HepG2 (cell line): ENCODE data around the gene SYTL1. TPM values are rescaled to one million over a fixed set of nuclear protein-coding genes. Genes with fewer than 3 reads are reported as not detected.
A peak's percentile ranks its signal among the peaks of the same experiment; 100 is the strongest.

Source experiments
- GFI1 ChIP-seq: sonication (generic); formaldehyde crosslinking; IDR thresholded peaks from 2 replicates; pipeline ENCODE4 v1.5.0; 2020; ENCODE audit warnings: missing genetic modification reagents, mild to moderate bottlenecking, borderline replicate concordance
- KAT7 ChIP-seq: IDR thresholded peaks from 2 replicates; pipeline ENCODE4 v1.6.1; 2018; ENCODE audit warnings: borderline replicate concordance, missing compliant biosample characterization
- KDM3A ChIP-seq: IDR thresholded peaks from 2 replicates; pipeline ENCODE4 v1.6.1; 2018; ENCODE audit warnings: low read depth, missing compliant biosample characterization
- POLR2G ChIP-seq: fragments of 200-400 bp; formaldehyde crosslinking; IDR thresholded peaks from 2 replicates; pipeline ENCODE4 v1.6.1; 2018; ENCODE audit warnings: mild to moderate bottlenecking, low read depth, low read length, moderate library complexity
- RXRA ChIP-seq: sonication (generic); formaldehyde crosslinking; IDR thresholded peaks from 2 replicates; pipeline ENCODE4 v1.5.1; 2020; ENCODE audit warnings: missing genetic modification reagents
- SAP130 ChIP-seq: IDR thresholded peaks from 2 replicates; pipeline ENCODE4 v1.6.1; 2016; ENCODE audit warnings: low read depth
- TFDP1 ChIP-seq: IDR thresholded peaks from 2 replicates; pipeline ENCODE4 v1.6.1; 2016; ENCODE audit warnings: missing compliant biosample characterization, missing genetic modification reagents, borderline replicate concordance
- ZBTB38 ChIP-seq: sonication (generic); formaldehyde crosslinking; IDR thresholded peaks from 2 replicates; pipeline ENCODE4 v1.5.1; 2020; ENCODE audit warnings: mild to moderate bottlenecking, missing genetic modification reagents
- ZBTB40 ChIP-seq, 2 experiments: fragments of 450-650 bp in 1 of 2; sonication (generic) in 1 of 2; formaldehyde crosslinking in 1 of 2; IDR thresholded peaks; 2 replicates each; pipeline versions ENCODE4 v1.6.1 to v1.8.0; 2016 to 2022; ENCODE audit warnings: antibody characterized with exemption in 1 of 2, mild to moderate bottlenecking in 1 of 2, missing genetic modification reagents in 1 of 2
- ZNF839 ChIP-seq: sonication (generic); formaldehyde crosslinking; IDR thresholded peaks from 2 replicates; pipeline ENCODE4 v1.4.0; 2020; ENCODE audit warnings: missing genetic modification reagents, mild to moderate bottlenecking, borderline replicate concordance
- polyA plus RNA-seq, 8 experiments: library from polyadenylated mRNA; depleted of rRNA in 3 of 8; stranded (reverse) in 7 of 8; unstranded in 1 of 8; fragments of >200 nt; fragmentation: Illumina TruSeq in 4 of 8; extraction: Trizol in 4 of 8; gene quantifications; 2 replicates each; pipeline versions ENCODE4 v1.2.1 to v1.2.3, GENCODE V29; 2011 to 2016; ENCODE audit warnings: low read depth in 4 of 8, missing spikeins in 1 of 8, mixed read lengths in 1 of 8; ENCODE audit not compliant: insufficient read depth in 1 of 8
- total RNA-seq, 5 experiments: library from RNA; depleted of rRNA; stranded (reverse); fragments of >200 nt; fragmentation: Illumina TruSeq; extraction: Trizol; gene quantifications; 2 replicates each; pipeline ENCODE4 v1.2.3, GENCODE V29; 2016; ENCODE audit warnings: low read depth in 1 of 5
- TF ChIP-seq, protein P1 (sequence below): sonication (generic); formaldehyde crosslinking; IDR thresholded peaks from 2 replicates; pipeline ENCODE4 v1.4.0; 2020; ENCODE audit warnings: mild to moderate bottlenecking, missing genetic modification reagents
- TF ChIP-seq, protein P2 (sequence below): sonication (generic); formaldehyde crosslinking; IDR thresholded peaks from 2 replicates; pipeline ENCODE4 v1.4.0; 2020; ENCODE audit warnings: missing genetic modification reagents

Gene SYTL1
- total and polyA plus RNA-seq, 2 of the 13 experiments (the other 11 are each of a cell fraction or from before 2014, with no cell fraction given) = 11.1 to 17.8 TPM

GRCh38 chr1:27366411-27367159, 24.8 kb downstream of the SYTL1 start, which contains the start of gene MAP3K6 (continued):
- TF ChIP-seq ZBTB40 (IDR thresholded peaks at IDR 0.05) = no peak
- no peak for TF ChIP-seq ZBTB40 (CRISPR knock-in tag; IDR thresholded peaks at IDR 0.05)
- TF ChIP-seq KAT7 (CRISPR knock-in tag) = no peak
- TF ChIP-seq GFI1 = peak; percentile 53; the same call in 1 of the 2 replicates
- TF ChIP-seq SAP130 = peak; percentile 54; the same call in 1 of the 2 replicates
- 0 out of 2 replicates have a peak, but pooled peaks have one; percentile 17 for TF ChIP-seq POLR2G
- peak; percentile 58; the same call in 1 of the 2 replicates for TF ChIP-seq TFDP1 (CRISPR knock-in tag)
- 0 out of 2 replicates have a peak, but pooled peaks have one; percentile 53 for TF ChIP-seq RXRA (CRISPR knock-in tag)
- 0 out of 2 replicates have a peak, but pooled peaks have one; percentile 20 for TF ChIP-seq KDM3A (CRISPR knock-in tag)
- TF ChIP-seq, protein P1, sequence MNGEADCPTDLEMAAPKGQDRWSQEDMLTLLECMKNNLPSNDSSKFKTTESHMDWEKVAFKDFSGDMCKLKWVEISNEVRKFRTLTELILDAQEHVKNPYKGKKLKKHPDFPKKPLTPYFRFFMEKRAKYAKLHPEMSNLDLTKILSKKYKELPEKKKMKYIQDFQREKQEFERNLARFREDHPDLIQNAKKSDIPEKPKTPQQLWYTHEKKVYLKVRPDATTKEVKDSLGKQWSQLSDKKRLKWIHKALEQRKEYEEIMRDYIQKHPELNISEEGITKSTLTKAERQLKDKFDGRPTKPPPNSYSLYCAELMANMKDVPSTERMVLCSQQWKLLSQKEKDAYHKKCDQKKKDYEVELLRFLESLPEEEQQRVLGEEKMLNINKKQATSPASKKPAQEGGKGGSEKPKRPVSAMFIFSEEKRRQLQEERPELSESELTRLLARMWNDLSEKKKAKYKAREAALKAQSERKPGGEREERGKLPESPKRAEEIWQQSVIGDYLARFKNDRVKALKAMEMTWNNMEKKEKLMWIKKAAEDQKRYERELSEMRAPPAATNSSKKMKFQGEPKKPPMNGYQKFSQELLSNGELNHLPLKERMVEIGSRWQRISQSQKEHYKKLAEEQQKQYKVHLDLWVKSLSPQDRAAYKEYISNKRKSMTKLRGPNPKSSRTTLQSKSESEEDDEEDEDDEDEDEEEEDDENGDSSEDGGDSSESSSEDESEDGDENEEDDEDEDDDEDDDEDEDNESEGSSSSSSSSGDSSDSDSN = peak; percentile 43; the same call in 1 of the 2 replicates
- TF ChIP-seq ZBTB38 (CRISPR knock-in tag) = 0 out of 2 replicates have a peak, but pooled peaks have one; percentile 14
- TF ChIP-seq, protein P2, sequence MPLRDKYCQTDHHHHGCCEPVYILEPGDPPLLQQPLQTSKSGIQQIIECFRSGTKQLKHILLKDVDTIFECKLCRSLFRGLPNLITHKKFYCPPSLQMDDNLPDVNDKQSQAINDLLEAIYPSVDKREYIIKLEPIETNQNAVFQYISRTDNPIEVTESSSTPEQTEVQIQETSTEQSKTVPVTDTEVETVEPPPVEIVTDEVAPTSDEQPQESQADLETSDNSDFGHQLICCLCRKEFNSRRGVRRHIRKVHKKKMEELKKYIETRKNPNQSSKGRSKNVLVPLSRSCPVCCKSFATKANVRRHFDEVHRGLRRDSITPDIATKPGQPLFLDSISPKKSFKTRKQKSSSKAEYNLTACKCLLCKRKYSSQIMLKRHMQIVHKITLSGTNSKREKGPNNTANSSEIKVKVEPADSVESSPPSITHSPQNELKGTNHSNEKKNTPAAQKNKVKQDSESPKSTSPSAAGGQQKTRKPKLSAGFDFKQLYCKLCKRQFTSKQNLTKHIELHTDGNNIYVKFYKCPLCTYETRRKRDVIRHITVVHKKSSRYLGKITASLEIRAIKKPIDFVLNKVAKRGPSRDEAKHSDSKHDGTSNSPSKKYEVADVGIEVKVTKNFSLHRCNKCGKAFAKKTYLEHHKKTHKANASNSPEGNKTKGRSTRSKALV (CRISPR knock-in tag) = peak; percentile 46; the same call in 1 of the 2 replicates
- TF ChIP-seq ZNF839 (CRISPR knock-in tag) = 0 out of 2 replicates have a peak, but pooled peaks have one; percentile 29
